ENCODE measurements around the gene ASIC3.

GRCh38 chr7:151087245-151088018, 39.1 kb downstream of the ASIC3 start:
- TF ChIP-seq POLR2AphosphoS5 (IDR thresholded peaks at IDR 0.05; ENCODE audit: insufficient read depth, low read depth, low read length) (peak; percentile 46), MAX (IDR thresholded peaks at IDR 0.05; ENCODE audit: insufficient read depth, insufficient read length) (no peak), CTCF (IDR thresholded peaks at IDR 0.05; ENCODE audit: extremely low read depth in 1 of 2, insufficient read depth in 1 of 2, low read depth in 1 of 2, low read length in 2 of 2) (peak in 1 of 2 donors; percentile 33), POLR2A (IDR thresholded peaks at IDR 0.05; ENCODE audit: low read depth, low read length) (peak; percentile 54), FOS (IDR thresholded peaks at IDR 0.05; ENCODE audit: borderline replicate concordance, insufficient read depth, low read length) (no peak), EZH2 (IDR thresholded peaks at IDR 0.05; ENCODE audit: borderline replicate concordance, low read depth, low read length, severe bottlenecking) (no peak), GATA2 (IDR thresholded peaks at IDR 0.05; ENCODE audit: insufficient read depth, insufficient read length, low read depth, low read length) (no peak), JUN (IDR thresholded peaks at IDR 0.05; ENCODE audit: borderline replicate concordance, insufficient read depth, insufficient read length, low read depth) (no peak), MYC (IDR thresholded peaks at IDR 0.05; ENCODE audit: low read depth, low read length) (no peak)

All from endothelial cell of umbilical vein (primary cell).